H9 (cell line): ENCODE data around the gene INPP5B. TPM values are rescaled to one million over a fixed set of nuclear protein-coding genes. Genes with fewer than 3 reads are reported as not detected.
A peak's percentile ranks its signal among the peaks of the same experiment; 100 is the strongest.

ENCODE experiments used
- DNase-seq: peaks from one replicate; pipeline ENCODE4 v3.0.0-alpha.2; 2017
- H2AFZ ChIP-seq: one replicate; pipeline ENCODE4 v1.6.1; 2013; ENCODE audit warnings: mild to moderate bottlenecking, low read length, control low read depth, moderate library complexity
- H2AK5ac ChIP-seq: 2 replicates; pipeline ENCODE4 v1.6.1; 2013; ENCODE audit warnings: low read length, control low read depth, mixed read lengths; ENCODE audit not compliant: insufficient read length
- H2BK120ac ChIP-seq: one replicate; pipeline ENCODE4 v1.6.1; 2013; ENCODE audit warnings: low read depth, mild to moderate bottlenecking, low read length, control low read depth, inconsistent platforms; ENCODE audit not compliant: poor library complexity, severe bottlenecking
- H2BK12ac ChIP-seq: 2 replicates; pipeline ENCODE4 v1.6.1; 2013; ENCODE audit warnings: low read length, control low read depth, mixed read lengths, low read depth; ENCODE audit not compliant: insufficient read length
- H2BK15ac ChIP-seq: 2 replicates; pipeline ENCODE4 v1.6.1; 2013; ENCODE audit warnings: low read depth, low read length, control low read depth
- H2BK20ac ChIP-seq: one replicate; pipeline ENCODE4 v1.6.1; 2013; ENCODE audit warnings: low read depth, mild to moderate bottlenecking, low read length, control low read depth, inconsistent platforms; ENCODE audit not compliant: poor library complexity, severe bottlenecking
- H2BK5ac ChIP-seq: 2 replicates; pipeline ENCODE4 v1.6.1; 2013; ENCODE audit warnings: low read length, control low read depth, mixed read lengths; ENCODE audit not compliant: insufficient read length
- H3K14ac ChIP-seq: 2 replicates; pipeline ENCODE4 v1.6.1; 2013; ENCODE audit warnings: low read length, control low read depth; ENCODE audit not compliant: insufficient read depth
- H3K18ac ChIP-seq: 2 replicates; pipeline ENCODE4 v1.6.1; 2013; ENCODE audit warnings: low read depth, mild to moderate bottlenecking, mixed read lengths, low read length, control low read depth; ENCODE audit not compliant: insufficient read length
- H3K23ac ChIP-seq: 2 replicates; pipeline ENCODE4 v1.6.1; 2013; ENCODE audit warnings: low read length, control low read depth, mixed read lengths, low read depth; ENCODE audit not compliant: insufficient read length
- H3K23me2 ChIP-seq: 2 replicates; pipeline ENCODE4 v1.6.1; 2013; ENCODE audit warnings: low read depth, mild to moderate bottlenecking, mixed read lengths, low read length, control low read depth; ENCODE audit not compliant: insufficient read length, poor library complexity, severe bottlenecking
- H3K27ac ChIP-seq: 2 replicates; pipeline ENCODE4 v1.5.1; 2013; ENCODE audit warnings: low read length, control low read depth, mixed read lengths, low read depth; ENCODE audit not compliant: insufficient read length
- H3K27me3 ChIP-seq: 2 replicates; pipeline ENCODE4 v1.6.1; 2013; ENCODE audit warnings: low read length, control low read depth, inconsistent platforms; ENCODE audit not compliant: insufficient read depth
- H3K4ac ChIP-seq: 2 replicates; pipeline ENCODE4 v1.6.1; 2013; ENCODE audit warnings: low read depth, mild to moderate bottlenecking, control low read depth, inconsistent platforms, low read length, moderate library complexity
- H3K4me1 ChIP-seq: 2 replicates; pipeline ENCODE4 v1.6.1; 2013; ENCODE audit warnings: low read length, control low read depth, inconsistent platforms; ENCODE audit not compliant: insufficient read depth
- H3K4me2 ChIP-seq: 2 replicates; pipeline ENCODE4 v1.6.1; 2013; ENCODE audit warnings: low read length, control low read depth, mixed read lengths; ENCODE audit not compliant: insufficient read length, insufficient read depth
- H3K56ac ChIP-seq: 2 replicates; pipeline ENCODE4 v1.6.1; 2013; ENCODE audit warnings: low read depth, mild to moderate bottlenecking, mixed read lengths, low read length, control low read depth; ENCODE audit not compliant: insufficient read length
- H3K79me1 ChIP-seq: 2 replicates; pipeline ENCODE4 v1.6.1; 2013; ENCODE audit warnings: low read depth, mild to moderate bottlenecking, moderate library complexity, low read length, control low read depth, inconsistent platforms; ENCODE audit not compliant: insufficient read depth, poor library complexity, severe bottlenecking
- H3K79me2 ChIP-seq: 2 replicates; pipeline ENCODE4 v1.6.1; 2013; ENCODE audit warnings: low read length, control low read depth, inconsistent platforms; ENCODE audit not compliant: insufficient read depth
- H3K9ac ChIP-seq: 2 replicates; pipeline ENCODE4 v1.6.1; 2013; ENCODE audit warnings: low read length, control low read depth, mixed read lengths; ENCODE audit not compliant: insufficient read length; ENCODE audit errors: extremely low read depth
- H3K9me3 ChIP-seq: one replicate; pipeline ENCODE4 v1.6.1; 2013; ENCODE audit warnings: low read depth, low read length, inconsistent platforms; ENCODE audit not compliant: control insufficient read depth
- H3T11ph ChIP-seq: one replicate; pipeline ENCODE4 v1.6.1; 2013; ENCODE audit warnings: mild to moderate bottlenecking, low read length, control low read depth, inconsistent platforms
- H4K20me1 ChIP-seq: one replicate; pipeline ENCODE4 v1.6.1; 2013; ENCODE audit not compliant: control insufficient read depth, insufficient read length, insufficient read depth
- H4K5ac ChIP-seq: 2 replicates; pipeline ENCODE4 v1.6.1; 2013; ENCODE audit warnings: low read depth, mild to moderate bottlenecking, mixed read lengths, low read length, control low read depth; ENCODE audit not compliant: insufficient read length
- H4K8ac ChIP-seq: replicated peaks from 2 replicates; pipeline ENCODE4 v1.6.1; 2013; ENCODE audit warnings: low read length, control low read depth, mixed read lengths, low read depth; ENCODE audit not compliant: insufficient read length
- H4K91ac ChIP-seq: 2 replicates; pipeline ENCODE4 v1.6.1; 2013; ENCODE audit warnings: low read depth, mild to moderate bottlenecking, moderate library complexity, mixed read lengths, low read length, control low read depth; ENCODE audit not compliant: insufficient read length
- H3K27ac Mint-ChIP-seq, 3 experiments: 2 replicates in 2 of 3; 3 replicates in 1 of 3; pipeline ENCODE4 v1.8.0; 2020 to 2021; ENCODE audit warnings: mixed read lengths in 3 of 3, mild to moderate bottlenecking in 1 of 3, moderate library complexity in 1 of 3
- H3K27me3 Mint-ChIP-seq: 2 replicates; pipeline ENCODE4 v1.8.0; 2021; ENCODE audit warnings: low read depth, mild to moderate bottlenecking, moderate library complexity, mixed read lengths
- H3K36me3 Mint-ChIP-seq, 3 experiments: 2 replicates in 2 of 3; 3 replicates in 1 of 3; pipeline ENCODE4 v1.8.0; 2020 to 2021; ENCODE audit warnings: low read depth in 3 of 3, mixed read lengths in 3 of 3; ENCODE audit not compliant: insufficient read depth in 1 of 3
- H3K4me1 Mint-ChIP-seq, 2 experiments: 2 replicates each; pipeline ENCODE4 v1.8.0; 2020; ENCODE audit warnings: mixed read lengths in 2 of 2
- H3K4me3 Mint-ChIP-seq, 2 experiments: 2 replicates in 1 of 2; 3 replicates in 1 of 2; pipeline ENCODE4 v1.8.0; 2020 to 2021; ENCODE audit warnings: mild to moderate bottlenecking in 2 of 2, mixed read lengths in 2 of 2, moderate library complexity in 1 of 2
- H3K9me3 Mint-ChIP-seq, 2 experiments: 2 replicates in 1 of 2; 3 replicates in 1 of 2; pipeline ENCODE4 v1.8.0; 2020; ENCODE audit warnings: mild to moderate bottlenecking in 2 of 2, mixed read lengths in 2 of 2, moderate library complexity in 1 of 2
- CTCF ChIP-seq: fragments of 200-600 bp; sonication (generic); conservative IDR thresholded peaks from 3 replicates; pipeline ENCODE4 v1.8.0; 2021; ENCODE audit warnings: antibody characterized with exemption, mild to moderate bottlenecking
- WGBS: extraction: QIAGEN DNeasy Blood & Tissue Kit; methylation state at CpG from one replicate; pipeline ENCODE4 v1.1.7; 2013; ENCODE audit warnings: missing lambda C conversion rate, low lambda C conversion rate, mixed read lengths; ENCODE audit not compliant: insufficient read length; ENCODE audit errors: extremely low coverage; 5-methylcytosine and 5-hydroxymethylcytosine counted together
- total RNA-seq: library from RNA; stranded (reverse); gene quantifications from 2 replicates; pipeline ENCODE4 v1.2.1, GENCODE V29; 2021

Gene INPP5B
- total RNA-seq, 1 experiment from 2014 or later, result 28.2 TPM

GRCh38 chr1:37859507-37860345 is 87.1 kb downstream of the INPP5B start, which contains the start of gene MTF1:
Gene MTF1 (minus strand): TSS chr1:37859592. CDS start chr1:37857658, 1,934 bp downstream.
- Histone ChIP-seq H2BK12ac (no peak within 1 kb of the TSS), H4K5ac (no peak within 1 kb of the TSS), H2BK15ac (no peak within 1 kb of the TSS), H4K20me1 (no peaks in the 10 kb centered on the region), H2BK120ac (no peak within 1 kb of the TSS), H3K14ac (peak within 1 kb of the TSS; percentile 85), H3K79me1 (peaks cover 4% of the 10 kb centered on the region), H3K27me3 (no peaks in the 10 kb centered on the region), H3K9me3 (no peaks in the 10 kb centered on the region), H2BK5ac (no peak within 1 kb of the TSS), H3K79me2 (peaks cover 2% of the 10 kb centered on the region; the same call in 1 of the 2 replicates), H2BK20ac (no peak within 1 kb of the TSS), H3K23ac (no peak within 1 kb of the TSS), H3T11ph (no peak within 1 kb of the TSS), H4K91ac (no peak within 1 kb of the TSS), H3K18ac (peak within 1 kb of the TSS; percentile 80), H3K23me2 (peaks cover 8% of the 10 kb centered on the region), H3K4me1 (no peaks in the 10 kb centered on the region), H2AFZ (no peak within 1 kb of the TSS), H2AK5ac (no peak within 1 kb of the TSS), H3K4me2 (peak within 1 kb of the TSS; percentile 68), H3K56ac (no peak within 1 kb of the TSS), H4K8ac (no peak within 1 kb of the TSS), H3K4ac (no peak within 1 kb of the TSS), H3K9ac (peak within 1 kb of the TSS; percentile 76), H3K27ac (no peak within 1 kb of the TSS)
- Mint-ChIP-seq H3K36me3 (peaks cover 1 to 30% (median 27%) of the 10 kb centered on the region in 3 experiments; a peak in 6 of 7 replicates), H3K27ac (peak within 1 kb of the TSS; percentile 96 to 98 (median 98)), H3K27me3 (no peaks in the 10 kb centered on the region), H3K4me3 (peak within 1 kb of the TSS; percentile 93 to 98), H3K4me1 (peaks cover 9 to 12% of the 10 kb centered on the region in 2 experiments), H3K9me3 (no peaks in the 10 kb centered on the region)
- WGBS, result no CpG with 5 or more reads among the region's 61 CpGs
- peak; percentile 95 for TF ChIP-seq CTCF
- DNase-seq, result peak; percentile 96
